GM21529 (cell line): ENCODE measurements around the gene ARL2BP.

Experiments
- ATAC-seq: cut with Tn5 transposase; IDR thresholded peaks from one replicate; pipeline ENCODE4 v1.9.1; 2021; ENCODE audit not compliant: unreplicated experiment

ARL2BP gene

DNA sequence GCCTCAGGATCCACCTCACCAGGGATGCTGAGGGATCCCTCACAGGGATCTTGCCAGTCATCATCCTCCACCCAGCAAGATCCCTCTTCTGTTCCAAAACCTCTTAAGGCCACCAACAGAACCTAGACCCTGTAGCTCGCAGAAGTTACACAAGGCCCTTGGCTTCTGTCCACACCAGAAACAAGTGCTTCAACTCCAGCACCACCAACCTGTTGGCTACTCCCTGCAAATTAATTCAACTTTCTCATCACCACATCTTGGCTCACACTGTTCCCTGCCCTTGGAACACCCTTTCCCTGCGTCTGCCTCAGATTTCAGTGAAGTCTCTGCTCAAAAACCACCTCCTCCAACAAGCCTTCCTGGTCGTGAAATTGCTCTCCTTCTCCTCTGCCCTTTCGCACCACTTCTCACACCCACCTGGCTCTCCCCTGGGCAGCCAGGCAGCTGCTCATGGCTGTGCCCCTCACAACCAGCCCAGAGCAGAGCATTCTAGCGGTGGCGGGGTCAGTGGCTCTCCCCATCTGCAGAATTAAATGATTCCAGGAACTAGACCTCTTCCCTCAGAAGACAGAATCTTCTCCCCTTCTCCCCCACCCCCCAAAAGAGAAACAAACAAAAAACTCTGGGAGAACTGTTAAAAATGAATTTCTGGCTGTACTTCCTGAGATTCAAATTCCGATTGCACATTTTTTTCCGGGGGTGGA, 37.6 kb downstream of the ARL2BP start:
- no peak for ATAC-seq

DNA sequence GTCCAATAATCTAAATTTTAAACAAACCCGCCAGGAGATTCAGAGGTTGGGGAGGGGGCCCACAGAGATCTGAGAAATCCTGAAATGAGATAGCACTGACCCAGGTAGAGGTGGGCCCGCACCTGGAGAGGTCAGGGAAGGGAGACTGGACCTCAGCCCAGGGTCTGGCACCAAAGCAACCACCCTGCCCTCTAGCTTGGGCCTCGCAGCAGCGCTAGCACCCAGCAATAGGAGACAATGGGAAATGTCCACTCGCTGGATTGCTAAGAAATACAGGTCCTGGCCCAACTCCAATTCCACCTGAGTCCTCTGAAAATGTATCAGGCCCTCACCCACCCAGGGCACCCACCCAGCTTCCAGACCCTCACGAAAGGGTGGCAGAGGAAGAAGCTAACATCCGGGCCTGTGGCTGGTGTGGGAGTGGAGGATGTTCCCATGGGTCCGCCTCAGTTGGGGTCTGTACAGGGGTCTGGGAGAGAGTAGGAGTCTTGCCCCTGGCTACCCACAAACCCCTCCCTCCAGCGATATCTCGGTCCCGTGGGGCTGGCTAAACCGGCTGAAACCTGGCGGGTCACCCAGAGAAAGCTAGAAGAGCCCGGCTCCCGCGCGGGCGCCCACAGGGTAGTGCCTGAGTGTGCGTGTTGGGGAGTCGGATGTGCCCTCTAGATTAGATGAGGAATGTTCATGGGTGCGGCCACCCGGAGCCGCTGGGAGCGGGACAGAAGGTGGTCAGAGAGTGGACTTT, 38.3 kb downstream of the ARL2BP start:
- ATAC-seq, result no peak

DNA sequence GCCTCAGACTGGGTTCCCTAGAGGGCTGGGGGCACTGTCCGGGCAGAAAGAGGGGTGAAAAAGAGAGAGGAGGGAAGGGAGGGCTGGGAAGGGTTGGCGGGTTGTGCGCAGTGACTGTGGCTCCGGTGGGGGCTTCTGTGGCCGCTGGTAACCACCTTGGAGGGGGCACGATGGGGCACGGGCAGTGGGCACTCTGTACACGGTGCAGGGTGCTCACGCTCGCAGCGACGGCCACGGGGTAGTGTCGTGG, 38.8 kb downstream of the ARL2BP start:
- ATAC-seq, result no peak

DNA sequence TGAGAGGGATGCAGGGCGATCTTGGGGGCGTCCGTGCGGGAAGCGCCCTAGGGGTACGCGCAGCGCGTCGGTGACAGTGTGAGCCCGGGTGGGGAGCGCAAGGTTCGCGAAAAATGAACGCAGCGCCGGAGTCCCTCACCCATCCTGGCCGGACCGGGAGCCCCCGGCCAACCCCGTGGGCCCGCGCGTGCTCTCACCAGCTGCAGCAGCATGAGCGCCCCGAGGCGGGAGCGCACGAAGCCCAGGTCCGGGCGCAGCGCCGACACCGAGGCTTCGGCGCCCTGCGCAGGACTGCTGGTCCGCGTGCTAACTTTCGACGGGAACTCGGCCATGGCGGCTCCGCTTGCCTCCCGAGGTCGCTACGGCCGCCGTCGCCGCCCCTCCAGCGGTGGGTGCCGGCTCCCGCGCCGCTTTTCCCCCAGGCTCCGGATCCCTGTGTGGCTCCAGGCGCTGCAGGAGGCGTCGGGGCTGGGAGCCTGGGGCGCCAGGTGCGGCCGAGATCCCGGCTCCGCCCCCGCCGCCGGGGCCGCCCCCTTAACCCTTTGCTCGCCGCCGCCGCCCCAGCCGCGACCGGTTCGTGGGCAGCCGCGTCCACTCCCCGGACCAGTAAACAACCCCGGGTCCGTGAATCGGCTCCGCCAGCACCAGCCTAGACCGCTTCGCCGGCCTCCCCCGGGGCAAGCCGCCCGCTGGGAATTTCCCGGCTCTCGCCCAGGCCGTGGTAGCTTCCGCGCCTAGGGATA, 39.3 kb downstream of the ARL2BP start, which contains the start of gene PLLP:
TSS of gene PLLP (minus strand) at position 464 of the 743 bp plus-strand sequence. CDS start at position 332, 132 bp downstream.
- no peak for ATAC-seq

DNA sequence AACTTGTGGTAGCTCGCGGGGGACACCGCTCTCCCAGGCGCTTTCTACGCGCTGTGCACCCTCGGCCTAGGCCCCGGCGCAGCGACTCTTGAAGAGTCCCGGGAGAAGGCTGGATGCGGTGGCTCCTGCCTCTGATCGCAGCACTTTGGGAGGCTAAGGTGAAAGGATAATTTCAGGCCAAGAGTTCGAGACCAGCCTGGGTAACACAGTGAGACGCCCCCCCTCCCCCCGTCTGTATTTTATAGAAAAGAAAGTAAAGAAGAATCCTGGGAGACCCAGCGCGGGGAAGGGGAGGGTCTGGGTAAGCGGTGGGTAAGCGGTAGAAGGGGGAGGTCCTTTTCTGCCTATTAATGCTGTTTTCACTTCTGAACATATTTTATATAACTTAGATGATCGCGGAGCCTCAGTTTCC, 39.9 kb downstream of the ARL2BP start:
- ATAC-seq, result no peak

DNA sequence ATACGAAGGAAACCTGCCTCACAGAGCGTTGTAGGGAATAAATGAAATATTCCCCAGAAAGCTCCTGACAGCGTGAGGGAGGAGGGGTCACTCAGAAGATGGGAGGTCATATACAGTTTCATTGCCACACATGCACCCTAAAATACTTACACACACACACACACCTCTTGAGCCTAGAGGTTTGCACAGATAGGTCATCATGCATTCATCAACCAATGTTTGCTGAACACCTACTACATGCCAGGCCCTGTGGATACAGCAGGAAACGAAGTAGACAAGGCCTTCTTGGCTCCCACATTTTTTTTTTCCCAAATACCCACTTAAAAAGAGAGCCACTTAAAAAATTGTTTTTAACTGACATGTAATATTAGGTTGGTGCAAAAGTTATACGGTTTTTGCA, 40.3 kb downstream of the ARL2BP start:
- ATAC-seq, result no peak

DNA sequence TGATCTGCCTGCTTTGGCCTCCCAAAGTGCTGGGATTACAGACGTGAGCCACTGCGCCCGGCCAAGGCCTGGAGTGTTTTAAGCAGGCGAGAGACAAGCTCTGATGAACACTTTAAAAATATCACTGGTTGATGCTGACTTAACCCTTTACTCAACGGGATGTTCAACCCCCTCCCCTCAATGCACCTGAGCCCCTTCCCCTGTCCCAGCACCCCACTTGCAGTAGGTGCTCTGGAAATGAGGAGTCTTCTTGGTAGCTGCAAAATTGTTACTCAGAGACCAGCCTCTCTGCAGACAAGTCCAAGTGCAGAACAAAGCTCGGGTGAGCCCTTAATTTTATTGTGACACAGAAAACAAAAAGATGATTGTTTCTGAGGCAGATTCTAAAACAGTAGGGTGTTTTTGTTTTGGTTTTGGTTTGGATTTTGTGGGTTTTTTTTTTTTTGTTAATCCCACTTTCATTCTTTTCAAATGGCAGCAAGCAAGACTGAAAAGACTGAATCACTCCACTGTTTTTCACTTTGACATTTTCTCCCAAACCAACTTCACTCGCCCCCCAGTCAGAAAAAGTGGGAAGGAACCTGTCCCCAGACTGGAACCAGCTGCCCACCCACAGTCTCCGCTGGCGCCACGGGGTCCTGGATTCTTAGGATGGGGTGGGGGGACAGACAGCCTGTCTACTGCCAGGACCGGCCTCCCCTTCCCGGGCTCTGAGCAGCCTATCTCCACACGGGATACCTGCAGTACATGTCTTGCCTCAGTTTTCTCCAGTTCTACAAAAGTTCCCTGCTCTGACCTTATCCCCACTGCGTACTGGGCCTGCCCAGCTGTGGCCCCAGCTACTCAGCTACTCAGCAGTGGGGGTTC, 44.6 kb downstream of the ARL2BP start:
- no peak for ATAC-seq

DNA sequence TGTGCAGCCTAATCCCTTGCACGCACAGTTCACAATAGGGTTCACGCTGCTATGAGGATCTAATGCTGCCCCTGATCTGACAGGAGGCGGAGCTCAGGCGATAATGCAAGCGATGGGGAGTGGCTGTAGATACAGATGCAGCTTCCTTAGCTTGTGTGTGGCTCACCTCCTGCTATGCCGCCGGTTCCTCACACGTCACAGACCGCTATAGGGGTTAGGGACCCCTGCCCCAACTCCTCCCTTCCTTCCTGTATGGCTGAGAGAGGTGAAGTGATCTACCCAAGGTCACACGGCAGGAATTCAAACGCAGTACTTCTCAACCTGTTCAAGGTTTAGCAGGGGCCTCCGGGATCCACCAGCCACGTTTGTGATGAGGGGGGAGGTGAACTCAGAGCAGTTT, 52.8 kb downstream of the ARL2BP start:
- ATAC-seq, result no peak

DNA sequence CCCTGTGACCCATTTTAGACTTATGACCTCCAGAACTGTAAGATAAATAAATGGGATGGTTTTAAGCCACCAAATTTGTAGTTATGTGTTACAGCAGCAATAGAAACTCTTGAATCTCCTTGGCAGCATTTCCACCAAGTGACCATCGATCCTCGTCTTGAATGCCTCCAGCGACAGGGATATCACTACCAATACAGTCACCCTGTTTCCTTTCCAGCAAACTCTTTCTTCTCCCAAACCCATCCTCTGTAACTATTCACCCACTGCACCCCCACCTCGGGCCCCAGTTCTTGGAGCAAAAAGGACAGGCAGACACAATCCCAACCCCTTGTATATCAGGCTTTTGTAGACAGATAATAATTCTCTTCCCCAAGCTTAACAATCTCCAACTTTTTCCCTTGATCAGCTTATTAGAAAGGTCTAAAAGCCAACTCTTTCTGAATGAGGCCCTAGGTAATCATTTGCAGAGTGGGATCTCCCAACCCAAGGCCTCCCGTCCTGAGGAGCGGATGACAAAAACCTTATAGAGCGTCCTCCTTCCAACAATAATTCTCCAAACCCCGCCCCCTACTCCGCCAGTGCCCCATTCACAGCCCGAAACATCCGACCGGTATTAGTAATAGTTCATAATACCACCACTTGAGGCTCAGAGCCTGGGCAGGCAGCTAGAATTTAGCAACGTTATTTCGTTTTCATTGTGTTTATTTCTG, 54.1 kb downstream of the ARL2BP start:
- ATAC-seq, result peak; percentile 19

DNA sequence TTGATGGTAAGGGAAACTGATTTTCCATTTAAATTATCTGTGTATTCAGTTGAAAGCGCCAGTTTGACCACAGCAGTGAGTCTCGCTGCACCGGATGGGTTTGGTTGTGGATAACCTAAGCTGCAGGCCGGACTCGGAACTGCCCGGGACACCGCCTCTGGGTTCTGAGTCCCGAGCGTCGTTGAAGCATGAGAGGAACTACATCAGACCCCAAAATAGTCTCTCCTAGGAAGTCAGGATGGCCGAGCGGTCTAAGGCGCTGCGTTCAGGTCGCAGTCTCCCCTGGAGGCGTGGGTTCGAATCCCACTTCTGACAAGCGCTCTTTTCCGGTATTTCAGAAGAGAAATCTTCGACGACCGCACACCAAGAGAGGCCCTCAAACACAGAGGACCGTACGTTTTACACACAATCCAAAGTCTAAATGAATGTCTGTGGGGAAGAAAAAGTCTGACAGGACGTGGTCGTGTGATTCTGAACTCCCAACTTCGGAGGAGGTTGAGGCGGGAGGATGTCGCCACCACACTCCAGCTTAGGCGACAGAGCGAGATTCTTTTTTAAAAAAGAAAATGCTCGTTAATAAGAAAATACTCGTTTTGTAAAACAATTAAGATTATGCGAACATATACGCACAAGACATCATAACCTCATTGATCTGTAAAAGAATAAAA, 54.8 kb downstream of the ARL2BP start:
- peak; percentile 48 for ATAC-seq

DNA sequence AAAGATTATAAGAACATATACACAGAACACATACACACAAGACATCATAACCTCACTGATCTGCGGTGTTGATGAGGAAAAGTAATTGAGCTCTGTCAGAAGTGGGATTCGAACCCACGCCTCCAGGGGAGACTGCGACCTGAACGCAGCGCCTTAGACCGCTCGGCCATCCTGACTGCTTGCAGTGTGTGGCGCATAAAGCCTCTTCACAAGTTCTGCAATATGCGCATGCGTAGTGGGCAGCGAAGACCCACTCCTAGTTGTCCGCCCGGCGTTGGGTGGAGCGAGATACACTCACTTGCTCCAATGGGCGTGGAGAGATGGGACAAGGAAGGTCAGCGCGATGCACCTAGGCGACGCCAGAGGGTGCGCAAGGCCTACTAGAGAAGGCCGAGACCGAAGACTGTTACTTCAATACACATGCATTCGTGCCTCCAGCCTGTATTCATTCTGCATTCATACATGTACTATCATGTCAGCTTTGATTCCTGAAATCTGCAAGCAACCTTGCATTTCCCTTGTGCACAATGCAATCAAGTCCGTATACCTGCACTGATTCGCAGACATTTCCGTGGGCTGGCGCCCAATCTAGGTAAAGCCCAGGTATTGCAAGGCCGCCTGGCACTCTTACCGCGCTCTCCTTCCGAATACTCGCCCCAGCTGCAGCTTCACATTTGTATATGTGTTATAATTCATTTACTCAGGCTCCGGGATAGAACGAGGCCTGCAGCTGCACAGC, 55.5 kb downstream of the ARL2BP start:
- peak; percentile 85 for ATAC-seq

DNA sequence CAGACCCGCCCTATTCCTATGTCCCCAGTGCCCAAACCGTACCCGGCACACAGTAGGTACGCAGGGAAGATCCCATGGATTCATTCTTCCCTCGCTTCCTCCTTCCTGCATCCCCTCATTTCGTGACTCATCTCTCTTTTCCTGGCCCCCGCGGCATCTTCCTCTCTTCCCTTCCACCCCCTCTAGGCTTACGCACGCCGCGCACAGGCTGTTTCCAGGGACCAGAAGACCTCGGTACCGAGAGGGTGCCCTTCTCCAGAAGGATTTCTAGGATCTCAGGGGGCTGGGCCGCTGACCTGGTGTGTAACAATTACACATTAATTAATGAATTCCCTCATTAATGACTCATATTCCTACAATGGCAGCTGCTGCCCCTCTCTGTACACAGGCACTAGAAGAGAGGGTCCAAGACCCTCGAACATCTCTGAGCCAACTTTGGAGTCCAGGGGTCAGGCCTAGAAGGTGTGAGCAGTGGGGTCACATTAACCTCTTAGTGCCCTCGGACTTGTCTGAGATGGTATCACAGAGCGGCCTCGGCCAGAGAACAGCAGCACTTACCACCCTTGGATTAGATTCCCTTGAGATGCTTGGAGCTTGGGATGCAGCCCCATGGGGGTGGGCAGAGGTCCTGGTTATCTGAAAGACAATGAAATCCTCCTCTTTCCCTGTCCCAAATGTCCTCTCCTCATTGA, 56.2 kb downstream of the ARL2BP start:
- no peak for ATAC-seq
